NCI-H128 (cell line): ENCODE results near the gene NME1.
"Not testable (repeated sequence)": the region's sequence is repeated elsewhere in the genome, so short reads cannot be mapped to it uniquely, and the experiment has no call there.

ENCODE experiments used
- DNase-seq: peaks from one replicate; lab custom pipeline; 2025; ENCODE audit not compliant: unreplicated experiment; lab: John Stamatoyannopoulos, UW

The NME1 gene

GRCh38 chr17:51153210-51154072 lies at the start of gene NME1:
Gene NME1, plus strand, starts transcription at chr17:51153559. Its CDS starts 2,096 bp downstream, at chr17:51155655.
- DNase-seq = peak; percentile 93

DNA sequence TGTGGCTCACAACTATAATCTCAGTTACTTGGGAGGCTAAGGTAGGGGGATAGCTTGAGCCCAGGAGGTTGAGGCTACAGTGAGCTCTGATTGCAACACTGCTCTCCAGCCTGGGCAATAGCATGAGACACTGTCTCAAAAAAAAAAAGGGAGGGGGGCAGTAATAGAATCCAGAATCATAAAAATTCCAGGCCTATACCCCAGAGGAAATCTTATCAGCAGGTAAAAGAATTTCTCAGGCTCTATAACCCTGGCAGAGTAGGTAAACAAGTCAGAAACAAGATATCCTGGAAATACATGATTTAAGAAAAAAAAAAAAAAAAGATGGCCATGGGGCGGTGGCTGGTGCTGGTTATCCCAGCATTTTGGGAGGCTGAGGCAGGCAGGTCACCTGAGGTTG lies 45.6 kb upstream of the NME1 start:
- DNase-seq = no peak

GRCh38 chr17:51112303-51113222 lies 40.8 kb upstream of the NME1 start:
- DNase-seq = not testable (repeated sequence)

- DNase-seq = no peak
Measured at GRCh38 chr17:51115179-51115578, 38.2 kb upstream of the NME1 start.

DNA sequence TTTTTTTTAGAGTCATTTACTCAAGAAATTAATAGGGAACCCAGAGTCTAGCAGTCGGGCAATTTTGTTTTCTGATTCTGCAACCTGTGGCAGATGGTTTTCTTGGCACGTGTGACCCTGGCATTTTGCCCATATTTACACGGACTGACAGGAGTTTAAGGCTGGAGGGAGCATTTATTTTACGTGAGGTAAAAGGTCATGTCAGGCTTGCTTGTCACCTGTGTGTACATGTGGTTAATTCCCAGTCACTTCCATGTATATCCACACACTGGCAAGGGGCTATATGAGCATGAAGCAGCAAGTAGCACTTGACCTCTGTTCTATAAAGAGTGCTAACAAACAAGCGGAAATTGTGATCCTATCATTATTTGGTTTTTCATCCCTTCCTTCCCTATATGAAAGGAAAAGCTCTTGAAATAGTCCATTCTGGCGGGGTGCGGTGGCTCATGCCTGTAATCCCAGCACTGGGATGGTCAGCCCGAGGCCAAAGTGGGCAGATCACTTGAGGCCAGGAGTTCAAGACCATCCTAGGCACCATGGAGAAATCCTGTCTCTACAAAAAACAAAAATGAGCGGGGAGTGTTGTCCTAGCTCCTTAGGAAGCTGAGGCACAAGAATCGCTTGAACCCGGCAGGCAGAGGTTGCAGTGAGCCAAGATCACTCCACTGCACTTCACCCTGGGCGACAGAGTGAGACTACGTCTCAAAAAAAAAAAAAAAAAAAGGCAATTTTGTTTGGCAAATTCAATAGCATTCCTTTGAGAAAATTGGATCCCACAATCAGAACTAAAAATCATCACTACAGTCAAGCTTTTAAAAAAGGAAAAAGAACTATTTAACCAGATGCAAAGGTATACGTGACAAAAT lies 34.8 kb upstream of the NME1 start:
- DNase-seq = no peak

- no peak for DNase-seq
Measured at GRCh38 chr17:51119415-51120356, 33.7 kb upstream of the NME1 start.

GRCh38 chr17:51120357-51120738 lies 33.0 kb upstream of the NME1 start:
- no peak for DNase-seq

GRCh38 chr17:51120739-51121619 lies 32.4 kb upstream of the NME1 start, which contains the start of gene SPAG9:
Gene SPAG9, minus strand, starts transcription at chr17:51120868. Its CDS starts 212 bp downstream, at chr17:51120656.
- DNase-seq = peak; percentile 83

DNA sequence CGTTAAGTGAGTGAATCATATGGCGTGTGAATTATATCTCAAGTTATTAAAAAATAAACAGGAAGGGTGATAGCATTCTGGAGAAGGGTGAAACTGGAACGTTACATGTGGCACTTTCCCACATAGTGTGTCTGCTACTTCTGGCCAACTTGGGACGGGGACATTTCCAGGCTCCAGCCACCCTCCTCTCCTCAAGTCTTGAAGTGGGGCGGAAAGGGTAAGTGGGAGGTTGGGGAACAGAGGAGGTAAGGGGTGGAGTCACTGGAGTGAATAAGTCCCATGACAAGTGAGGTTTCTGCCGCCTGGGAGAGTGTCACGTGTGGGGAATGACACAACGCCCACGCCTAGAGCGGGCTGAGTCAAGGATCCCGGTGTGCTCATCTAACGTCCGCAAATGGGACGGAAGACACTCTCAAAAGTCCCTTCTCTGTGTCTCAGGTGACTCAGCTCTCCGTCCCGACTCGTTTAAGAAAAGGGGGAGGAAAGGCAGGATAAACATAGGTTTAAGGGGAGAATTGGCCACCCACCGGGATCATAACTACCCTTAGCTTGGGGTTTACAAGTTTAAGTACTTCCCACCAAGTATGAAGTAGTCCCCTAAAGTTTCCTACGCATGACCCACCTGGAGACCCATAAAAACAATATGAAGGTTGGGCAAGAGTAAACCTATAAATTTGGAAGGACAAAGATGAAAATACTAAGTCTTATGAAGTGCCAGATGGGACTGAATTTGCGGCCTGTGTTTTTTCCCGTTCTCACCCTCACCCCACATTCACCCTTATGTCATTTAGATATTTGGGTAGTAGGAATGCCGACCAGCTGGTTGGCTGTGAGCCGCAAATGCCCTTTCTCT lies 31.5 kb upstream of the NME1 start:
- no peak for DNase-seq

DNA sequence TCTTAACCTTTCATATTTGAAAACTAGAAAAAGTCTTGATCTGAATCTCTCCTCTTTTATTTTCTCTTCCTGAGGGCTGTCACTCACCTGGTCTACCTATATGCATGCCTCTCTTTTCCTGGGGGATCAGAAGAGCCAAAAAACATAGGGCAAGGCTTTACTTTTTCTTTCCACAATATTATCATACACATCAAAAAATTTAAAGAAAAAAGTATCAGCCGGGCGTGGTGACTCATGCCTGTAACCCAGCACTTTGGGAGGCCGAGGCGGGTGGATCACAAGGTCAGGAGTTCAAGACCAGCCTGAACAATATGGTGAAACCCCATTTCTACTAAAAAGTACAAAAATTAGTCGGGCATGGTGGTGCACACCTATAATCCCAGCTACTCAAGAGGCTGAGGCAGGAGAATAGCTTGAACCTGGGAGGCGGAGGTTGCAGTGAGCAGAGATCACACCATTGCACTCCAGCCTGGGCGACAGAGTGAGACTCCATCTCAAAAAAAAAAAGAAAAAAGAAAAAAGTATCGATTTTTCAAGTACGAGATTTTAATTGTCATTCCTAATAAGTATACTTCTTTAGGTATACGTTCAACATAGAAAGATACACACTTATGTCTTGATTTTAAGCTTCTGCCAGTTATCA lies 30.8 kb upstream of the NME1 start:
- DNase-seq = not testable (repeated sequence)

- no peak for DNase-seq
Measured at GRCh38 chr17:51124640-51125503, 28.5 kb upstream of the NME1 start.

DNA sequence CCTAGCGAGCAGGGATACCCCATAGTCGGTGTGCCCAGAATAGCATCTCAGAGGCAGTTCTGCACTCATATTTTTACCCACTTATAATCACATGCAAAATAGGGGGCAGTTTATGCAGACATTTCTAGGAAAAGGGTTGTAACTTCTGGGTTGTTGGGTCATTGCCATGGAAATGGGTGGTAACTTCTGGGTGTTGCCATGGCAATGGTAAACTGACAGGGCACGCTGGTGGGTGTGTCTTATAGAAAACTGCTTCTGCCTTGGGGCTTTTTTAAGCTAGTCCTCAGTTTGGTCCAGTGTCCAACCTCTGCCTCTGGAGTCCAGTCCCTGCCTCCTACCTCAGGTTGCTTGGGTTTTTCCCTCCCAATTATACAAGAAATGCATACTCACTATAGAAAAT lies 25.3 kb upstream of the NME1 start:
- DNase-seq = no peak

DNA sequence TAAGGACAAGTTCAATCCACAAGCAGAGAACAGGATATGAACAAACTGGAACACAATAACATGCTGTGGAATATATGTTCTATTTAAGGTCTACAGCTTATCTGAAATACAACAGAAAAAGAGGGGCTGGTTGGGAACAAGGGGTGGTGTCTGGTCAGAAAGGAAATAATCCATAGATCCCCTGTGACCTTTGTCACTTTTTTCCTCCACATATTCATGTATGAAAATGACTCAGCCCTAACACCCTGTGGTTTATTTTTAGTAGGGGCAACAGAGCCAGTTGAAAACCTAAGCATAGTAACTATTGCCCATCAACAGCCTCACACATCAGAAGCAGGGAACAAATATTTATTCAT lies 20.4 kb upstream of the NME1 start:
- no peak for DNase-seq

DNA sequence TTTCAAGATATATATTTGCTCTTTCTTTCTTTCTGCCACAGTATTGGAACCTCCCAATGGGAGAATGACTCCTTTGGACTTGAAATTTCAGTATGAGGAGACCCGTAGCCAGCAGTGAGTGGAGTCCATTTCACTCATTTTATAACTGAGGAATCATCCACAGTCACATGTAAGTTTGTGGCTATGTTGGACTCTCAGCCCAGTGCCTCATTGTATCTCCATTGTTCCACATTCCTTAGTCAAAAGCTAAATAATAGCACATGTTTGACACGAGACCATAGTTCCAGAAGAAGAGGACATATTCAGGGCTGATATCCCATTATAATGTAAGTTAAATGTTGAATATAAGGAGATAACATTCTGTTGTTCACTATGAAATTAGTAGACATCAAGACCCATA lies 20.0 kb upstream of the NME1 start:
- no peak for DNase-seq

- no peak for DNase-seq
Measured at GRCh38 chr17:51135956-51136355, 17.4 kb upstream of the NME1 start.

GRCh38 chr17:51142597-51142996 lies 10.8 kb upstream of the NME1 start:
- no peak for DNase-seq
